RWPE2 (cell line): ENCODE data around the gene KDM2B.

Experiments
- ATAC-seq: fragments of 200-7000 bp; cut with Tn5 transposase; 3 replicates; pipeline ENCODE4 v1.9.1; 2021; ENCODE audit warnings: low read depth
- DNase-seq: peaks from one replicate; pipeline ENCODE4 v3.0.0-alpha.2; 2020; ENCODE audit warnings: low spot score
- H3K27ac ChIP-seq: fragments of 450-650 bp; 2 replicates; pipeline ENCODE4 v1.5.1; 2017; ENCODE audit warnings: mild to moderate bottlenecking; ENCODE audit not compliant: poor library complexity, severe bottlenecking
- H3K27me3 ChIP-seq: fragments of 250-450 bp; sonication (Bioruptor Pico); 2 replicates; pipeline ENCODE4 v1.5.1; 2021; ENCODE audit warnings: mild to moderate bottlenecking, moderate library complexity; ENCODE audit not compliant: insufficient read depth, poor library complexity, severe bottlenecking
- H3K36me3 ChIP-seq: fragments of 250-450 bp; sonication (Bioruptor Pico); 2 replicates; pipeline ENCODE4 v1.5.1; 2020; ENCODE audit warnings: low read depth, mild to moderate bottlenecking, moderate library complexity
- H3K4me1 ChIP-seq: fragments of 250-450 bp; sonication (Bioruptor Pico); 2 replicates; pipeline ENCODE4 v1.5.1; 2021; ENCODE audit warnings: mild to moderate bottlenecking, moderate library complexity; ENCODE audit not compliant: insufficient read depth, poor library complexity, severe bottlenecking
- H3K4me3 ChIP-seq: fragments of 250-450 bp; sonication (Bioruptor Pico); 2 replicates; pipeline ENCODE4 v1.5.1; 2021; ENCODE audit warnings: mild to moderate bottlenecking, moderate library complexity; ENCODE audit not compliant: severe bottlenecking
- H3K9me3 ChIP-seq: fragments of 250-450 bp; sonication (Bioruptor Pico); 2 replicates; pipeline ENCODE4 v1.5.1; 2021; ENCODE audit warnings: mild to moderate bottlenecking, moderate library complexity; ENCODE audit not compliant: severe bottlenecking
- TF ChIP-seq, protein P1 (sequence below): fragments of 450-650 bp; IDR thresholded peaks from one replicate; pipeline ENCODE4 v1.5.1; 2017; ENCODE audit warnings: mild to moderate bottlenecking, moderate library complexity; ENCODE audit not compliant: poor library complexity, severe bottlenecking

The KDM2B gene

DNA sequence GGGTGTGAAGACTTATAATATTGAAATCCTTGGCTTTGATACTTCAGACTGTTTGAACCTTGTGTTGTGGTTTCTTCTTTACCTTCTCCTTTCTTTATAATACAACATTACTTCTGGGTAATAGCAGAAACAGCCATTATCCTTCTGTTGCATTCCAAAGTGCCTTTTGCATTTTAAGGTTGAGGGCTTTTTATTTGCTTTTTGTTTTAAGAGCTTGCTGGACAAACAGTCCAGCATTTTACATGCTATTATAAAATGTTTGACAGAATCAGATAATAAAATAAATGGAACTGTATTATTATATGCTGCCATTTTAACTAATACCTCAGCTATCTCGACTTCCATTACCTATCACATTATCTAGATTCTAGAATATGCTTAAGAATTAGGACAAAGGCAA lies 166.9 kb downstream of the KDM2B start:
- no peak for DNase-seq
- Histone ChIP-seq H3K36me3 (peaks cover 50% of the 10 kb centered on the region), H3K4me3 (no peak overlapping the region), H3K27ac (no peak overlapping the region), H3K4me1 (no peaks in the 10 kb centered on the region), H3K27me3 (no peaks in the 10 kb centered on the region), H3K9me3 (no peaks in the 10 kb centered on the region)
- no peak for ATAC-seq
- TF ChIP-seq, protein P1, sequence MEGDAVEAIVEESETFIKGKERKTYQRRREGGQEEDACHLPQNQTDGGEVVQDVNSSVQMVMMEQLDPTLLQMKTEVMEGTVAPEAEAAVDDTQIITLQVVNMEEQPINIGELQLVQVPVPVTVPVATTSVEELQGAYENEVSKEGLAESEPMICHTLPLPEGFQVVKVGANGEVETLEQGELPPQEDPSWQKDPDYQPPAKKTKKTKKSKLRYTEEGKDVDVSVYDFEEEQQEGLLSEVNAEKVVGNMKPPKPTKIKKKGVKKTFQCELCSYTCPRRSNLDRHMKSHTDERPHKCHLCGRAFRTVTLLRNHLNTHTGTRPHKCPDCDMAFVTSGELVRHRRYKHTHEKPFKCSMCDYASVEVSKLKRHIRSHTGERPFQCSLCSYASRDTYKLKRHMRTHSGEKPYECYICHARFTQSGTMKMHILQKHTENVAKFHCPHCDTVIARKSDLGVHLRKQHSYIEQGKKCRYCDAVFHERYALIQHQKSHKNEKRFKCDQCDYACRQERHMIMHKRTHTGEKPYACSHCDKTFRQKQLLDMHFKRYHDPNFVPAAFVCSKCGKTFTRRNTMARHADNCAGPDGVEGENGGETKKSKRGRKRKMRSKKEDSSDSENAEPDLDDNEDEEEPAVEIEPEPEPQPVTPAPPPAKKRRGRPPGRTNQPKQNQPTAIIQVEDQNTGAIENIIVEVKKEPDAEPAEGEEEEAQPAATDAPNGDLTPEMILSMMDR: no peak

DNA sequence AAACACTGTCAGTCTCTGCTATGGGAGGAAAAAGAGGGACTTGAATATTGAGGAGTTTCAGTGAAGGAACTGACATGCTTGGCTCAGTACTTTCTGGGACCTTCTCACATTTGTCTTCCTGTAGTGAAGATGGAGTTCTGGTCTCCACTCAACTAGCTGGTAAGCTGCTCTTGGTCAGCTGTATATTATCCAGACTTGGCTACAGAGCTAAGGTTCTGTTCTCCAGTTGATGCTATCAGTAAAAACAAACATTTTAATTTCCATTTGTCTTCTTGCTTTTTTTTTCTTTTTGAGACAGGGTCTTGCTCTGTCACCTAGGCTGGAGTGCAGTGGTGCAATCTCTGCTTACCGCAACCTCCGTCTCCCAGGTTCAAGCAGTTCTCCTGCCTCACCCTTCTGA lies 175.6 kb downstream of the KDM2B start:
- TF ChIP-seq, protein P1: no peak
- H3K27ac ChIP-seq: no peak overlapping the region
- no peak overlapping the region for H3K4me3 ChIP-seq
- ATAC-seq (no peak), DNase-seq (no peak)
- H3K36me3 ChIP-seq: peaks cover 60% of the 10 kb centered on the region
- no peaks in the 10 kb centered on the region for H3K27me3 ChIP-seq
- no peaks in the 10 kb centered on the region for H3K9me3 ChIP-seq
- H3K4me1 ChIP-seq: peaks cover 5% of the 10 kb centered on the region

DNA sequence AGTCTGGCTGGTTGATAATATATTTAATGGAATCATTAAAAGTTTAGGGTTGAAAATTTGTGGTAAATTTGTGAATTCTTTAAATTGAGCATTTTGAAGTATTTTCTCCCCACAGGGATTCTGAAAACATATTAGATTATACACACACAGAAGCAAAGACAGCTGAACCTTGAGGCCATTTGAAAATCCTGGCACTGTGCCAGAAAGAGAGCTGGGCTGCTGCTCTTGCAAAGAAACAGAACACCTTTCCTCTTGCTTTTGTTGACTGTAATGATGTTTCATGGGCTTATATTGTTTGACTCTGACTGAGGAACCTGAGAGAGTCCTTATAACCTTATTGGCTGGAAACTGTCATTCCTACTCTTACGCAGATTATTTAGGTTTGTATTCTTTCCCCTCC lies 176.1 kb downstream of the KDM2B start:
- H3K36me3 ChIP-seq: peaks cover 60% of the 10 kb centered on the region
- TF ChIP-seq, protein P1: no peak

DNA sequence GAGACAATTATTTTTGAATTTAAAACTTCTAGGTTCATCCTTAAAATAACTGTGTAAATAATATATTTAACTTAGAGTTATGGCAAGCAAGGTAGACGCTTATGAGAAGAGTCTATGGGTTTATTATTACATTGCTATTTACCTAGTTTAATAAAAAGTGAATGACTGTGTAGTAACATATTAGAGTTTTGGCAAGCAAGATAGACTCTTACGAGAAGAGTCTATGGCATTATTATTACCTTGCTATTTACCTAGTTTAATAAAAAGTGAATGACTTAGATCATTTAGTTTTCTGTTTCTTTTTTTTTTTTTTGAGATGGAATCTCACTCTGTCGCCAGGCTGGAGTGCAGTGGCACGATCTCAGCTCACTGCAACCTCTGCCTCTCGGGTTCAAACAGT lies 177.1 kb downstream of the KDM2B start:
- peaks cover 60% of the 10 kb centered on the region for H3K36me3 ChIP-seq
- TF ChIP-seq, protein P1: no peak
- no peak for ATAC-seq

More for the DNA sequence above, 176.1 kb downstream of the KDM2B start:
- H3K27me3 ChIP-seq: no peaks in the 10 kb centered on the region
- ATAC-seq (no peak), DNase-seq (no peak)
- H3K27ac ChIP-seq: no peak overlapping the region
- peaks cover 5% of the 10 kb centered on the region for H3K4me1 ChIP-seq
- no peak overlapping the region for H3K4me3 ChIP-seq
- no peaks in the 10 kb centered on the region for H3K9me3 ChIP-seq

DNA sequence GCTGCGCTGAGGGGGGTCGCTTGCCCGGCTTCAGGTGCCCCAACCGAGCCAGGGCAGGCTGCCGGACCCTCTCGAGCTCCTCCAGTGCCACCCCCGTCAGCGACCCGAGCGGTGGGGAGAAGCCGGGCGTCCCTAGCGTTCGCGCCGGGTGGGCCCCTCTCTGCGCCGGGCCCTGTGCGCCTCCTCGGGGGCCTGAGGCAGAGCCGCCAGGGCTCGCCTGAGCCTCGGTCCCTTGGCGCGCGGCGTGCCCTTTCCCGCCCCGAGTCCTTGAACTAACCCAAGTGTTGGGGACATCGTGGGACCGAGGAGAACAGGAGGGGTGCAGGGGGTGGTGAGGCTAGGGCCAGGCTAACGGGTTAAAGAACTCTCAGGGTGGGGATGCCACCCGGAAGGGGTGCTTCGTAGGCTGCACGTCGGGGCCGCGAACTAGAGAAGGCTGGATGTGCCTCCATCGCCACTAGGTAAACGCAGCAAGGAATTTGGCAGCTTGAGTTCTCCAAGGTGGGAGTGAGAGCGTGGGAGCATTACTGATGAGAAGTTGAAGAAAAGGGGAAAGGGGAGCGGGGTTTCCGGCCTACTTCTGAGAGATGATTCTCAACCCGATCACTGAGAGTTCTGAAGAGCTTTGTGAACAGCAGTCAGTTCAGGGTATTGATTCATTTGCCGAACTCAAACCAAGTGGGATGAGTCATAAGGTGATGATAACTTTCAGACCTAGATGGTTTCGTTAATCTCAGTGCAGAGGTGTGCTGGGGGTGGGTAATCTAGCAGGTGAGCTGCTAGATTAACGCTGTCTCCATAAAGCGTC lies 180.3 kb downstream of the KDM2B start:
- Histone ChIP-seq H3K4me3 (peak overlapping the region; percentile 76), H3K36me3 (peaks cover 36% of the 10 kb centered on the region), H3K9me3 (no peaks in the 10 kb centered on the region), H3K27ac (peak overlapping the region; percentile 67), H3K4me1 (peaks cover 12% of the 10 kb centered on the region), H3K27me3 (no peaks in the 10 kb centered on the region)
- ATAC-seq (peak; percentile 41), DNase-seq (peak; percentile 59)
- TF ChIP-seq, protein P1: no peak

More for the DNA sequence above, 177.1 kb downstream of the KDM2B start:
- Histone ChIP-seq H3K9me3 (no peaks in the 10 kb centered on the region), H3K27me3 (no peaks in the 10 kb centered on the region), H3K4me1 (peaks cover 9% of the 10 kb centered on the region), H3K27ac (no peak overlapping the region), H3K4me3 (no peak overlapping the region)
- no peak for DNase-seq
